ENCODE measurements around the gene CFAP299.

Gene CFAP299

GRCh38 chr4:80767944-80768343, 432.4 kb downstream of the CFAP299 start:
- Histone ChIP-seq H4K91ac (ENCODE audit: low read depth, low read length) (no peak overlapping the region), H3K4me2 (ENCODE audit: low read length) (no peak overlapping the region)

GRCh38 chr4:80776168-80776567, 440.6 kb downstream of the CFAP299 start:
- no peak overlapping the region for H4K91ac ChIP-seq (ENCODE audit: low read depth, low read length)
- H2AK5ac ChIP-seq (ENCODE audit: low read length) = no peak overlapping the region
- H2AFZ ChIP-seq (ENCODE audit: insufficient read depth, low read length, poor library complexity) = no peak overlapping the region
- no peak overlapping the region for H2BK5ac ChIP-seq (ENCODE audit: low read depth, low read length, poor library complexity)
- no peak for DNase-seq
- H2BK12ac ChIP-seq (ENCODE audit: low read length) = no peak overlapping the region
- H3K4me2 ChIP-seq (ENCODE audit: low read length) = no peak overlapping the region
- H3K4me3 ChIP-seq (ENCODE audit: low read depth, low read length) = no peak overlapping the region
- no peak overlapping the region for H3K14ac ChIP-seq (ENCODE audit: low read length)
- no peak overlapping the region for H3K27ac ChIP-seq (ENCODE audit: low read depth, low read length)
- no peak overlapping the region for H3K23ac ChIP-seq (ENCODE audit: low read length)
- H4K12ac ChIP-seq (ENCODE audit: low read depth, low read length) = no peak overlapping the region
- no peak overlapping the region for H3K18ac ChIP-seq (ENCODE audit: low read length)
- H4K8ac ChIP-seq (ENCODE audit: low read depth, low read length) = no peak overlapping the region
- H3K79me1 ChIP-seq (ENCODE audit: low read length) = no peaks in the 10 kb centered on the region
- H3K27me3 ChIP-seq (ENCODE audit: insufficient read depth, low read length) = no peaks in the 10 kb centered on the region
- no CpG with 5 or more reads among the region's 5 CpGs for WGBS (ENCODE audit: extremely low coverage, insufficient coverage, insufficient read length)
- no peaks in the 10 kb centered on the region for H3K9me3 ChIP-seq (ENCODE audit: insufficient read depth, low read depth, low read length)
- H3K4ac ChIP-seq (ENCODE audit: low read depth, low read length) = no peak overlapping the region
- H3K9ac ChIP-seq (ENCODE audit: low read length) = no peak overlapping the region
- no peaks in the 10 kb centered on the region for H3K4me1 ChIP-seq (ENCODE audit: control insufficient read depth in 1 of 2, insufficient read depth in 2 of 2, low read length in 2 of 2)
- no peak overlapping the region for H2BK120ac ChIP-seq (ENCODE audit: insufficient read depth, low read length, poor library complexity)
- H3K79me2 ChIP-seq (ENCODE audit: control insufficient read depth, insufficient read depth, low read length, poor library complexity) = no peaks in the 10 kb centered on the region
- no peaks in the 10 kb centered on the region for H3K36me3 ChIP-seq (ENCODE audit: control insufficient read depth in 1 of 2, insufficient read depth in 2 of 2, low read length in 2 of 2)

More at GRCh38 chr4:80767944-80768343, 432.4 kb downstream of the CFAP299 start:
- WGBS (ENCODE audit: extremely low coverage, insufficient coverage, insufficient read length) = no CpG with 5 or more reads among the region's 2 CpGs
- H3K79me1 ChIP-seq (ENCODE audit: low read length) = no peaks in the 10 kb centered on the region
- no peaks in the 10 kb centered on the region for H3K27me3 ChIP-seq (ENCODE audit: insufficient read depth, low read length)
- no peak overlapping the region for H3K9ac ChIP-seq (ENCODE audit: low read length)
- no peaks in the 10 kb centered on the region for H3K79me2 ChIP-seq (ENCODE audit: control insufficient read depth, insufficient read depth, low read length, poor library complexity)
- no peak overlapping the region for H4K8ac ChIP-seq (ENCODE audit: low read depth, low read length)
- no peak overlapping the region for H3K23ac ChIP-seq (ENCODE audit: low read length)
- no peak overlapping the region for H2BK5ac ChIP-seq (ENCODE audit: low read depth, low read length, poor library complexity)
- no peak overlapping the region for H3K4me3 ChIP-seq (ENCODE audit: low read depth, low read length)
- H2AK5ac ChIP-seq (ENCODE audit: low read length) = no peak overlapping the region
- no peak overlapping the region for H3K14ac ChIP-seq (ENCODE audit: low read length)
- no peak overlapping the region for H2BK120ac ChIP-seq (ENCODE audit: insufficient read depth, low read length, poor library complexity)
- H2BK12ac ChIP-seq (ENCODE audit: low read length) = no peak overlapping the region
- H3K18ac ChIP-seq (ENCODE audit: low read length) = no peak overlapping the region
- H4K12ac ChIP-seq (ENCODE audit: low read depth, low read length) = no peak overlapping the region
- no peaks in the 10 kb centered on the region for H3K9me3 ChIP-seq (ENCODE audit: insufficient read depth, low read depth, low read length)
- H3K36me3 ChIP-seq (ENCODE audit: control insufficient read depth in 1 of 2, insufficient read depth in 2 of 2, low read length in 2 of 2) = no peaks in the 10 kb centered on the region
- no peak overlapping the region for H3K27ac ChIP-seq (ENCODE audit: low read depth, low read length)
- DNase-seq = no peak
- H2AFZ ChIP-seq (ENCODE audit: insufficient read depth, low read length, poor library complexity) = no peak overlapping the region
- H3K4ac ChIP-seq (ENCODE audit: low read depth, low read length) = no peak overlapping the region
- H3K4me1 ChIP-seq (ENCODE audit: control insufficient read depth in 1 of 2, insufficient read depth in 2 of 2, low read length in 2 of 2) = no peaks in the 10 kb centered on the region

- no CpG with 5 or more reads among the region's 1 CpG for WGBS (ENCODE audit: extremely low coverage, insufficient coverage, insufficient read length)
- no peak overlapping the region for H2AK5ac ChIP-seq (ENCODE audit: low read length)
- H2AFZ ChIP-seq (ENCODE audit: insufficient read depth, low read length, poor library complexity) = no peak overlapping the region
- H3K9ac ChIP-seq (ENCODE audit: low read length) = no peak overlapping the region
- H2BK120ac ChIP-seq (ENCODE audit: insufficient read depth, low read length, poor library complexity) = no peak overlapping the region
- H2BK5ac ChIP-seq (ENCODE audit: low read depth, low read length, poor library complexity) = no peak overlapping the region
- no peak overlapping the region for H3K4ac ChIP-seq (ENCODE audit: low read depth, low read length)
- no peak overlapping the region for H3K27ac ChIP-seq (ENCODE audit: low read depth, low read length)
- H4K8ac ChIP-seq (ENCODE audit: low read depth, low read length) = no peak overlapping the region
- no peak overlapping the region for H3K23ac ChIP-seq (ENCODE audit: low read length)
- no peaks in the 10 kb centered on the region for H3K27me3 ChIP-seq (ENCODE audit: insufficient read depth, low read length)
- no peaks in the 10 kb centered on the region for H3K79me1 ChIP-seq (ENCODE audit: low read length)
- no peak overlapping the region for H3K14ac ChIP-seq (ENCODE audit: low read length)
- no peak overlapping the region for H4K91ac ChIP-seq (ENCODE audit: low read depth, low read length)
- H3K18ac ChIP-seq (ENCODE audit: low read length) = no peak overlapping the region
- H3K4me3 ChIP-seq (ENCODE audit: low read depth, low read length) = no peak overlapping the region
- no peak overlapping the region for H3K4me2 ChIP-seq (ENCODE audit: low read length)
- DNase-seq = no peak
- no peaks in the 10 kb centered on the region for H3K79me2 ChIP-seq (ENCODE audit: control insufficient read depth, insufficient read depth, low read length, poor library complexity)
- no peaks in the 10 kb centered on the region for H3K4me1 ChIP-seq (ENCODE audit: control insufficient read depth in 1 of 2, insufficient read depth in 2 of 2, low read length in 2 of 2)
- H2BK12ac ChIP-seq (ENCODE audit: low read length) = no peak overlapping the region
- no peaks in the 10 kb centered on the region for H3K36me3 ChIP-seq (ENCODE audit: control insufficient read depth in 1 of 2, insufficient read depth in 2 of 2, low read length in 2 of 2)
- no peak overlapping the region for H4K12ac ChIP-seq (ENCODE audit: low read depth, low read length)
- H3K9me3 ChIP-seq (ENCODE audit: insufficient read depth, low read depth, low read length) = no peaks in the 10 kb centered on the region
These were observed 445.9 kb downstream of the CFAP299 start for GRCh38 chr4:80781431-80781830.

- no peak overlapping the region for H3K4me3 ChIP-seq (ENCODE audit: low read depth, low read length)
- H4K12ac ChIP-seq (ENCODE audit: low read depth, low read length) = no peak overlapping the region
- no CpG with 5 or more reads among the region's 1 CpG for WGBS (ENCODE audit: extremely low coverage, insufficient coverage, insufficient read length)
- no peak overlapping the region for H2AK5ac ChIP-seq (ENCODE audit: low read length)
- H2BK5ac ChIP-seq (ENCODE audit: low read depth, low read length, poor library complexity) = no peak overlapping the region
- H3K79me2 ChIP-seq (ENCODE audit: control insufficient read depth, insufficient read depth, low read length, poor library complexity) = no peaks in the 10 kb centered on the region
- H2BK12ac ChIP-seq (ENCODE audit: low read length) = no peak overlapping the region
- no peak overlapping the region for H2BK120ac ChIP-seq (ENCODE audit: insufficient read depth, low read length, poor library complexity)
- H3K27me3 ChIP-seq (ENCODE audit: insufficient read depth, low read length) = no peaks in the 10 kb centered on the region
- no peak overlapping the region for H3K14ac ChIP-seq (ENCODE audit: low read length)
- no peak for DNase-seq
- no peaks in the 10 kb centered on the region for H3K9me3 ChIP-seq (ENCODE audit: insufficient read depth, low read depth, low read length)
- H3K4me1 ChIP-seq (ENCODE audit: control insufficient read depth in 1 of 2, insufficient read depth in 2 of 2, low read length in 2 of 2) = no peaks in the 10 kb centered on the region
- no peak overlapping the region for H3K27ac ChIP-seq (ENCODE audit: low read depth, low read length)
- no peak overlapping the region for H4K91ac ChIP-seq (ENCODE audit: low read depth, low read length)
- no peak overlapping the region for H3K4me2 ChIP-seq (ENCODE audit: low read length)
- H3K79me1 ChIP-seq (ENCODE audit: low read length) = no peaks in the 10 kb centered on the region
- H3K4ac ChIP-seq (ENCODE audit: low read depth, low read length) = no peak overlapping the region
- H3K9ac ChIP-seq (ENCODE audit: low read length) = no peak overlapping the region
- no peak overlapping the region for H2AFZ ChIP-seq (ENCODE audit: insufficient read depth, low read length, poor library complexity)
- H4K8ac ChIP-seq (ENCODE audit: low read depth, low read length) = no peak overlapping the region
- no peak overlapping the region for H3K18ac ChIP-seq (ENCODE audit: low read length)
- H3K23ac ChIP-seq (ENCODE audit: low read length) = no peak overlapping the region
- H3K36me3 ChIP-seq (ENCODE audit: control insufficient read depth in 1 of 2, insufficient read depth in 2 of 2, low read length in 2 of 2) = no peaks in the 10 kb centered on the region
These were observed 451.8 kb downstream of the CFAP299 start for GRCh38 chr4:80787306-80787705.
